ENCODE measurements around the gene TTBK1. TPM values are rescaled to one million over a fixed set of nuclear protein-coding genes. Genes with fewer than 3 reads are reported as not detected.

The TTBK1 gene
- total RNA-seq, 1 donor from 2014 or later, result not detected

DNA sequence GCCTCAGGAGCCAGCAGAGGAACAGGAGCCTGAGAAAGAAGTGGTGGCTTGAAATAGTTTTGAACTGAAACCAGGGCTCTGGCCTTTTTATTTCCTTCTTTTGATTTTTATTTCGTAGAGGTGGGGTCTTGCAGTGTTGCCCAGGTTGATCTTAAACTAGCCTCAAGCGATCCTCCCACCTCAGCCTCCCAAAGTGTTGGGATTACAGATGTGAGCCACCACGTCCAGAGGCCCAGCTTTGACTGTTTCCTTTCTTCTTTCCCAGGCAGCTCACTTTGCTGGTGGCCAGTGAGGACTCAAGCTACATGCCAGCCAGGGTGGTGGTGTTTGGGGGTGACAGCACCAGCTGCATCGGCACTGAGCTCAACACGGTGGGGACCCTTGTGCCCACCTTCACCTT, 40.8 kb upstream of the TTBK1 start:
- Histone ChIP-seq H3K4me1 (no peaks in the 10 kb centered on the region), H3K36me3 (peaks cover 35 to 66% of the 10 kb centered on the region in 2 donors), H3K9me3 (no peaks in the 10 kb centered on the region), H3K27me3 (no peaks in the 10 kb centered on the region), H3K27ac (no peak overlapping the region), H3K4me3 (no peak overlapping the region)
- TF ChIP-seq, protein P1, sequence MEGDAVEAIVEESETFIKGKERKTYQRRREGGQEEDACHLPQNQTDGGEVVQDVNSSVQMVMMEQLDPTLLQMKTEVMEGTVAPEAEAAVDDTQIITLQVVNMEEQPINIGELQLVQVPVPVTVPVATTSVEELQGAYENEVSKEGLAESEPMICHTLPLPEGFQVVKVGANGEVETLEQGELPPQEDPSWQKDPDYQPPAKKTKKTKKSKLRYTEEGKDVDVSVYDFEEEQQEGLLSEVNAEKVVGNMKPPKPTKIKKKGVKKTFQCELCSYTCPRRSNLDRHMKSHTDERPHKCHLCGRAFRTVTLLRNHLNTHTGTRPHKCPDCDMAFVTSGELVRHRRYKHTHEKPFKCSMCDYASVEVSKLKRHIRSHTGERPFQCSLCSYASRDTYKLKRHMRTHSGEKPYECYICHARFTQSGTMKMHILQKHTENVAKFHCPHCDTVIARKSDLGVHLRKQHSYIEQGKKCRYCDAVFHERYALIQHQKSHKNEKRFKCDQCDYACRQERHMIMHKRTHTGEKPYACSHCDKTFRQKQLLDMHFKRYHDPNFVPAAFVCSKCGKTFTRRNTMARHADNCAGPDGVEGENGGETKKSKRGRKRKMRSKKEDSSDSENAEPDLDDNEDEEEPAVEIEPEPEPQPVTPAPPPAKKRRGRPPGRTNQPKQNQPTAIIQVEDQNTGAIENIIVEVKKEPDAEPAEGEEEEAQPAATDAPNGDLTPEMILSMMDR (IDR thresholded peaks at IDR 0.05), result no peak
- intact Hi-C loops (cut with DNase I), result no loop called here
- no peak for DNase-seq (ENCODE audit: low spot score in 2 of 2)

DNA sequence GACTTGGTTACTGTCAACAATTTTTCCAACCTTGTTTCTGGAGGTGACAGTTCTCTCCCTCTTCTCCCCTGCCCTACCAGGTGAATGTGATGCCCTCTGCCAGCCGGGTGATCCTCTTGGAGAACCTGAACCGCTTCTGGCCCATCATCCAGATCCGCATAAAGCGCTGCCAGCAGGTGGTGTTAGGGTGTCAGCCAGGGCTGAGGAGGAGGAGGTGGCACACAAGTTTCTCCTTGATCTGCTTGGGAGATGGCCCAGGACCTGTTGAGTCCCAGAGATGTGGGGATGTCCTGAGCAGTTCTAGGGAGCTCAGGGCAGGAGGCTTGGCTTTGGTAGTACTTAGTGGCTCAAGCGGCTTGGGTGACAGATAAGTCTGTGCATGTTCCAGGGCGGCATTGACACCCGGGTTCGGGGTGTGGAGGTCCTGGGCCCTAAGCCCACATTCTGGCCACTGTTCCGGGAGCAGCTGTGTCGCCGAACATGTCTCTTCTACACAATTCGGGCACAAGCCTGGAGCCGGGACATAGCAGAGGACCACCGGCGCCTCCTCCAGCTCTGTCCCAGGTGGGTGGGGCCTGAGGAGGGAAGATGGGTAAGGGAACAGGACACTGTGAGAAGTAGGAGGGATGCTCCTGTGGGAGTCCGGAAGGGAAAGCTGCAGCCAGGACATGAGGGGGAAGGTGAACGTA, 40.1 kb upstream of the TTBK1 start:
- H3K9me3 ChIP-seq, result no peaks in the 10 kb centered on the region
- TF ChIP-seq, protein P1 (IDR thresholded peaks at IDR 0.05), result no peak
- H3K27me3 ChIP-seq, result no peaks in the 10 kb centered on the region
- no peak for DNase-seq (ENCODE audit: low spot score in 2 of 2)
- intact Hi-C loops (cut with DNase I), result no loop called here
- H3K36me3 ChIP-seq, result peaks cover 28 to 59% of the 10 kb centered on the region in 2 donors
- no peak overlapping the region for H3K27ac ChIP-seq
- no peak overlapping the region for H3K4me3 ChIP-seq
- no peaks in the 10 kb centered on the region for H3K4me1 ChIP-seq

DNA sequence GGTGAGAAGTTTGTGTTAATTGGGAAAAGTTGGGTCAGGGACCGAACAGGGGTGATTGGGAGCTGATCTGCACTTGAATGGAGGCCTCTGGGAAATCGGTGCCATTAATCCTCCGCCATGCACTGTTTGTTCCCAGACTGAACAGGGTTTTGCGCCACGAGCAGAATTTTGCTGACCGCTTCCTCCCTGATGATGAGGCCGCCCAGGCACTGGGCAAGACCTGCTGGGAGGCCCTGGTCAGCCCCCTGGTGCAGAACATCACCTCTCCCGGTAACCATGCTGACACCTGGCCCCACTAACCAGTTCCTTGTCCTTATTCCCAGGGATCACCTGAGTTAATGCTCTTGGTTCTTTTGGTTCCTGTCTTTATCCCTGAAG, 39.6 kb upstream of the TTBK1 start:
- H3K4me1 ChIP-seq, result no peaks in the 10 kb centered on the region
- H3K4me3 ChIP-seq, result no peak overlapping the region
- H3K27me3 ChIP-seq, result no peaks in the 10 kb centered on the region
- H3K27ac ChIP-seq, result no peak overlapping the region
- DNase-seq (ENCODE audit: low spot score in 2 of 2), result no peak
- H3K36me3 ChIP-seq, result peaks cover 25 to 53% of the 10 kb centered on the region in 2 donors
- TF ChIP-seq, protein P1 (IDR thresholded peaks at IDR 0.05), result no peak
- H3K9me3 ChIP-seq, result no peaks in the 10 kb centered on the region
- intact Hi-C loops (cut with DNase I), result no loop called here

DNA sequence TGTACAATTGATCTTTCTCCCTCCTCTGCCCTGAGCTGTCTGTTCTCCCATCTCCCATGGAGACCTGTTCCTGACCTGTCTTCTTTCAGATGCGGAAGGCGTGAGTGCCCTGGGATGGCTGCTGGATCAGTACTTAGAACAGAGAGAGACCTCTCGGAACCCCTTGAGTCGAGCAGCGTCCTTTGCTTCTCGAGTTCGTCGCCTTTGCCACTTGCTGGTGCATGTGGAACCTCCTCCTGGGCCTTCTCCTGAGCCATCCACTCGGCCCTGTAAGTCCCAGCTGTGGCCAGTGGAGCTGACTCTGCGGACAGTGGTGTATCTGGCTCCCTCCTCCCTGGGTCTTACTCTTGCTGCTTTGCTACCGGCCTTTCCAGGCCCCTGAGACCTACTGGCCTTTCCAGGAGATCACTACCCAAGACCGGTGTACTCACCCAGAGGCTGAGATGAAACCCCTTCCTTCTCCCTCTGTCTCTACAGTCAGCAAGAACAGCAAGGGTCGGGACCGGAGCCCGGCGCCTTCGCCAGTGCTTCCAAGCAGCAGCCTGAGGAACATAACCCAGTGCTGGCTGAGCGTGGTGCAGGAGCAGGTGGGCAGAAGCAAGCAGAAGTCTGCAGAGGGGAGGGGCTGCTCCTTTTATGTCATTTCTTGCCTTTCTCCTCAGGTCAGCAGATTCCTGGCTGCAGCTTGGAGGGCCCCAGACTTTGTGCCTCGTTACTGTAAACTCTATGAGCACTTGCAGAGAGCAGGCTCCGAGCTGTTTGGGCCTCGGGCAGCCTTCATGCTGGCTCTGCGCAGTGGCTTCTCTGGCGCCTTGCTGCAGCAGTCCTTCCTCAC, 38.8 kb upstream of the TTBK1 start:
- DNase-seq (ENCODE audit: low spot score in 2 of 2), result no peak
- TF ChIP-seq, protein P1 (IDR thresholded peaks at IDR 0.05), result no peak
- Histone ChIP-seq H3K36me3 (peaks cover 22 to 53% of the 10 kb centered on the region in 2 donors), H3K4me1 (no peaks in the 10 kb centered on the region), H3K9me3 (no peaks in the 10 kb centered on the region), H3K27me3 (no peaks in the 10 kb centered on the region), H3K27ac (no peak overlapping the region), H3K4me3 (no peak overlapping the region)
- intact Hi-C loops (cut with DNase I), result no loop called here

- intact Hi-C loops (cut with DNase I), result no loop called here
- no peaks in the 10 kb centered on the region for H3K9me3 ChIP-seq
- H3K4me1 ChIP-seq, result no peaks in the 10 kb centered on the region
- TF ChIP-seq, protein P1 (IDR thresholded peaks at IDR 0.05), result no peak
- no peak overlapping the region for H3K4me3 ChIP-seq
- DNase-seq (ENCODE audit: low spot score in 2 of 2), result no peak
- H3K27ac ChIP-seq, result no peak overlapping the region
- no peaks in the 10 kb centered on the region for H3K27me3 ChIP-seq
- peaks cover 15 to 44% of the 10 kb centered on the region in 2 donors for H3K36me3 ChIP-seq
Observed at GRCh38 chr6:43205849-43206248, 37.4 kb upstream of the TTBK1 start.
